Kidney (tissue), 14 donors: ENCODE data around the gene SEMA3A. TPM values are rescaled to one million over a fixed set of nuclear protein-coding genes. Genes with fewer than 3 reads are reported as not detected.
A peak's percentile ranks its signal among the peaks of the same experiment; 100 is the strongest.
"Not testable (repeated sequence)": the region's sequence is repeated elsewhere in the genome, so short reads cannot be mapped to it uniquely, and the experiment has no call there.

Experiments
- DNase-seq, 5 donors: peaks; one replicate each; pipeline ENCODE4 v3.0.0-alpha.2; 2013 to 2020
- FAIRE-seq: peaks from 2 replicates; lab custom pipeline; 2012; peaks lifted over from hg19 to GRCh38; lab: Jason Lieb, UNC
- H3K27ac ChIP-seq, 2 donors: one replicate each; pipeline ENCODE4 v1.7.0; 2013; ENCODE audit warnings: low read depth in 2 of 2, low read length in 2 of 2, inconsistent platforms in 1 of 2
- H3K27me3 ChIP-seq: one replicate; pipeline ENCODE4 v1.7.1; 2013; ENCODE audit warnings: low read length, inconsistent platforms; ENCODE audit not compliant: control insufficient read depth, insufficient read depth
- H3K36me3 ChIP-seq, 3 donors: one replicate each; pipeline versions ENCODE4 v1.7.0 to v1.7.1; 2013; ENCODE audit warnings: low read length in 3 of 3, control low read depth in 1 of 3, inconsistent platforms in 1 of 3; ENCODE audit not compliant: insufficient read depth in 3 of 3, control insufficient read depth in 2 of 3
- H3K4me1 ChIP-seq, 3 donors: one replicate each; pipeline versions ENCODE4 v1.7.0 to v1.7.1; 2013; ENCODE audit warnings: low read length in 3 of 3, inconsistent platforms in 1 of 3, low read depth in 1 of 3; ENCODE audit not compliant: control insufficient read depth in 2 of 3, insufficient read depth in 2 of 3
- H3K4me3 ChIP-seq, 3 donors: one replicate each; pipeline versions ENCODE4 v1.7.0 to v1.8.1; 2013; ENCODE audit warnings: low read length in 3 of 3, control low read depth in 1 of 3, inconsistent platforms in 1 of 3
- H3K9ac ChIP-seq, 3 donors: one replicate each; pipeline versions ENCODE4 v1.7.0 to v1.7.1; 2013; ENCODE audit warnings: low read length in 3 of 3, control low read depth in 1 of 3, inconsistent platforms in 1 of 3
- H3K9me3 ChIP-seq, 3 donors: one replicate each; pipeline versions ENCODE4 v1.7.0 to v1.7.1; 2013; ENCODE audit warnings: low read length in 3 of 3, control low read depth in 1 of 3, inconsistent platforms in 1 of 3; ENCODE audit not compliant: control insufficient read depth in 2 of 3, insufficient read depth in 1 of 3
- intact Hi-C: fragments of 100-400 bp; cut with DNase I; formaldehyde crosslinking; loops from one replicate; pipeline ENCODE4 v1.11.1; 2022
- polyA plus RNA-seq: library from polyadenylated mRNA; stranded (reverse); fragments of 350-450 nt; fragmentation: Illumina TruSeq; extraction: RNeasy Lipid Tissue Mini Kit (QIAGEN cat#74804); gene quantifications from one replicate; pipeline ENCODE4 v1.2.3, GENCODE V29; 2014; ENCODE audit warnings: low read depth, low replicate concordance; ENCODE audit not compliant: insufficient read depth
- total RNA-seq: library from RNA; stranded (reverse); fragmentation: NEBNext Ultra II Directional; extraction: Animal tissue kit (Norgen Biotek cat#: 25700); gene quantifications from one replicate; pipeline ENCODE4 v1.2.1, GENCODE V29; 2021
- TF ChIP-seq, protein P1 (sequence below): IDR thresholded peaks from 3 replicates; pipeline ENCODE4 v1.5.1; 2012; ENCODE audit warnings: mild to moderate bottlenecking, moderate library complexity, borderline replicate concordance; ENCODE audit not compliant: insufficient read depth; ENCODE audit errors: extremely low read depth
- donor health status: control.
- donor health status: control.
- donor health status: control.
- donor health status: control.
- donor health status: control.
- donor health status: DM: yes; HTN: yes; CAD: no.
- donor health status: Normal renal cell carcinoma (clear cell type).

Gene SEMA3A
- total and polyA plus RNA-seq, 2 donors from 2014 or later: 0.34 to 10.7 TPM

DNA sequence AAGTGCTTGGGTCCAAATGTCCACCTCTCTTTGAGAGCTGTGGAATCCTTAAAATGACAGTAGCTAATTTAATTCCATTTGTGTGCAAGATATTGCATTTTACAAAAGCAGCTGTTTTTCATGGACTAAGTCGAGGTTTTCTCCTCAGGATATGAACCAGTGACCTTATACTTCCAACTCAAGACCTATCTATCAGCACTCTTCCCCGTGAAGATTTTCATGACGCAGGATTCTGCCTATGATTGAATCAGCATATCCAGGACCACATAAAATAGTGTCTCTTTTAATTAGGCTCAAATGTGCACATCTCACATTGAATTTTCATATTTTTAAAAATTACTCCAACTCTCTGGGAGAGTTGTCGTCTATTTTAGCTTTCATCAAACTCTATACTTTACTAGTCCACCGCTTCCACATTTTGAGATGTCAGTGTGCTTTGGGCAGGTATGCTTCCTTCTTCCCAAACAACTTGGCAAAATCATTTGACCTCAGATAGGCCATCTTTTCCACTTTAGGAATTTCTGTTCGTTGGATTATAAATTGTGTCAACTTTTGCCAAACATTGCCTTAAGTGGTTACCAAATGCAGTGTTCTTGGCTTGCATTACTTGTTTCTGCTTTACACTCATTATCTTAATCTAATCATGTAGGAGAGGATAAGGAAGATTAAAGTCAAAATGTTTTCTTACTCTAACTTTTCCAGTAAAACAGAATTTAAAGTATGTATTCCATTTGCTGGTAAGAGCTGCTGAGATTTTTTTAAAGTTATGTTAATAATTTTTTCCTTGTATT, 39.4 kb downstream of the SEMA3A start:
- no peak overlapping the region for H3K27ac ChIP-seq
- TF ChIP-seq, protein P1, sequence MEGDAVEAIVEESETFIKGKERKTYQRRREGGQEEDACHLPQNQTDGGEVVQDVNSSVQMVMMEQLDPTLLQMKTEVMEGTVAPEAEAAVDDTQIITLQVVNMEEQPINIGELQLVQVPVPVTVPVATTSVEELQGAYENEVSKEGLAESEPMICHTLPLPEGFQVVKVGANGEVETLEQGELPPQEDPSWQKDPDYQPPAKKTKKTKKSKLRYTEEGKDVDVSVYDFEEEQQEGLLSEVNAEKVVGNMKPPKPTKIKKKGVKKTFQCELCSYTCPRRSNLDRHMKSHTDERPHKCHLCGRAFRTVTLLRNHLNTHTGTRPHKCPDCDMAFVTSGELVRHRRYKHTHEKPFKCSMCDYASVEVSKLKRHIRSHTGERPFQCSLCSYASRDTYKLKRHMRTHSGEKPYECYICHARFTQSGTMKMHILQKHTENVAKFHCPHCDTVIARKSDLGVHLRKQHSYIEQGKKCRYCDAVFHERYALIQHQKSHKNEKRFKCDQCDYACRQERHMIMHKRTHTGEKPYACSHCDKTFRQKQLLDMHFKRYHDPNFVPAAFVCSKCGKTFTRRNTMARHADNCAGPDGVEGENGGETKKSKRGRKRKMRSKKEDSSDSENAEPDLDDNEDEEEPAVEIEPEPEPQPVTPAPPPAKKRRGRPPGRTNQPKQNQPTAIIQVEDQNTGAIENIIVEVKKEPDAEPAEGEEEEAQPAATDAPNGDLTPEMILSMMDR: no peak
- FAIRE-seq (no peak), DNase-seq (no peak)
- H3K27me3 ChIP-seq: no peaks in the 10 kb centered on the region
- H3K4me1 ChIP-seq: no peaks in the 10 kb centered on the region
- intact Hi-C loops: no loop called here
- no peak overlapping the region for H3K4me3 ChIP-seq
- H3K36me3 ChIP-seq: no peaks in the 10 kb centered on the region
- no peak overlapping the region for H3K9ac ChIP-seq
- H3K9me3 ChIP-seq: no peaks in the 10 kb centered on the region

DNA sequence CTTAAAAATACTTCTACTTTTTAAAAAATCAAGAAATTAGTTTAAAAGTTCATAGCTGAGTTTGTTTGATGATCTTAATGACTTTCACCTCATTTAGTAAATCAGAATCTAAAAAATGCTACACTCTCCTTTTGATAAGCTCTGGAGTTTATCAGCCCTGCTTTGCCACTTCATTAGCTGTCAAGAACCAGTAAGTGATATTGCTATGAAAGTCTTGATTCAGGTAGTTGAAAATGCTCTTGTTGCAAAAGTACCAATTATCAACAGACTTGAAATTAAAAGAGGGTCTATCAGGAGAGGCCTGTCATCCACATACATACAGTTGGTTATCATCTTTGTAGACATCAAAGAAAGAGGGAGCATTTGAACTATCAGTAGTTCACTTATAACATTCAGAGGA, 41.6 kb downstream of the SEMA3A start:
- no peaks in the 10 kb centered on the region for H3K4me1 ChIP-seq
- intact Hi-C loops: no loop called here
- no peaks in the 10 kb centered on the region for H3K27me3 ChIP-seq
- no peaks in the 10 kb centered on the region for H3K36me3 ChIP-seq
- no peak overlapping the region for H3K27ac ChIP-seq
- TF ChIP-seq, protein P1: no peak
- no peak for DNase-seq
- H3K9ac ChIP-seq: no peak overlapping the region
- FAIRE-seq: no peak
- H3K9me3 ChIP-seq: no peaks in the 10 kb centered on the region
- no peak overlapping the region for H3K4me3 ChIP-seq

DNA sequence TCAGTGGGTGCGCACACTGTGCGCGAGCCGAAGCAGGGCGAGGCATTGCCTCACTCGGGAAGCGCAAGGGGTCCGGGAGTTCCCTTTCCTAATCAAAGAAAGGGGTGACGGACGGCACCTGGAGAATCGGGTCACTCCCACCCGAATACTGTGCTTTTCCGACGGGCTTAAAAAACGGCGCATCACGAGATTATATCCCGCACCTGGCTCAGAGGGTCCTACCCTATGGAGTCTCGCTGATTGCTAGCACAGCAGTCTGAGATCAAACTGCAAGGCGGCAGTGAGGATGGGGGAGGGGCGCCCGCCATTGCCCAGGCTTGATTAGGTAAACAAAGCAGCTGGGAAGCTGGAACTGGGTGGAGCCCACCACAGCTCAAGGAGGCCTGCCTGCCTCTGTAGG, 44.2 kb downstream of the SEMA3A start:
- H3K9me3 ChIP-seq, H3K4me1 ChIP-seq, DNase-seq, FAIRE-seq, H3K27ac ChIP-seq, H3K36me3 ChIP-seq, intact Hi-C loops, H3K27me3 ChIP-seq, H3K4me3 ChIP-seq, H3K9ac ChIP-seq: not testable (repeated sequence)

DNA sequence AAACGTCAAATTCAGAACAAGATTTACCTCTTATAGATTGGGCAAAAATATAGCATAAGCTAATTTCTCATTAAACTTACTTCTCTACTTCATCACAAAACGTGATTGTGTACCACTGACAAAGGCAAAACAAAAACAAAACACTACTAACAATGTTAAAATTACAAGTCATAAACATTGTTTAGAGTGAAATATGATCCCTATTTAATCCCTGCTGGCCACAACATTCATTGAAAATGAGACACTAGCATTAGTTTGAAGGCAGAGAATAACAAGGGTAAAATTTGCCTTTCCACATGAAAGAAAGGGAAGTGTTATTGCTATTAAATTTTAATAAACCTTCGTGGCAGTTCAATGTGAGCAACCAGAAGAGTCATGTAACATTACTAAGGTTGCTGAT, 45.0 kb downstream of the SEMA3A start:
- Histone ChIP-seq H3K9me3 (no peaks in the 10 kb centered on the region), H3K27ac (no peak overlapping the region), H3K27me3 (no peaks in the 10 kb centered on the region), H3K36me3 (no peaks in the 10 kb centered on the region), H3K9ac (no peak overlapping the region), H3K4me3 (no peak overlapping the region), H3K4me1 (no peaks in the 10 kb centered on the region)
- FAIRE-seq (no peak), DNase-seq (peak in 1 of 5 donors; percentile 34)
- intact Hi-C loops: no loop called here
- TF ChIP-seq, protein P1: no peak
